Tibial nerve (tissue), 4 donors: ENCODE data around the gene LIPC. TPM values are rescaled to one million over a fixed set of nuclear protein-coding genes. Genes with fewer than 3 reads are reported as not detected.

Source experiments
- DNase-seq, 2 donors: peaks; one replicate each; pipeline ENCODE4 v3.0.0-alpha.2; 2019; ENCODE audit warnings: low spot score in 2 of 2
- H3K27ac ChIP-seq, 4 donors: fragments of 200-600 bp; sonication (generic) in 3 of 4; one replicate each; pipeline ENCODE4 v1.5.1; 2017 to 2019; ENCODE audit warnings: mild to moderate bottlenecking in 1 of 4
- H3K27me3 ChIP-seq, 2 donors: fragments of 200-600 bp; sonication (generic) in 1 of 2; one replicate each; pipeline versions ENCODE4 v1.5.1 to v1.6.0; 2017 to 2019
- H3K36me3 ChIP-seq, 3 donors: fragments of 200-600 bp; sonication (generic); one replicate each; pipeline ENCODE4 v1.5.1; 2018 to 2019
- H3K4me1 ChIP-seq, 4 donors: fragments of 200-600 bp; sonication (generic) in 3 of 4; one replicate each; pipeline ENCODE4 v1.5.1; 2017 to 2019
- H3K4me3 ChIP-seq, 4 donors: fragments of 200-600 bp; sonication (generic) in 3 of 4; one replicate each; pipeline ENCODE4 v1.5.1; 2017 to 2019; ENCODE audit warnings: mild to moderate bottlenecking in 1 of 4, moderate library complexity in 1 of 4
- H3K9me3 ChIP-seq, 4 donors: fragments of 200-600 bp; sonication (generic) in 3 of 4; one replicate each; pipeline ENCODE4 v1.5.1; 2017 to 2019
- CTCF ChIP-seq, 5 experiments: fragments of 200-600 bp in 3 of 5; fragments of 450-650 bp in 2 of 5; sonication (generic) in 3 of 5; IDR thresholded peaks; one replicate each; pipeline ENCODE4 v1.5.1; 2016 to 2019; ENCODE audit warnings: antibody characterized with exemption in 5 of 5, mild to moderate bottlenecking in 3 of 5, moderate library complexity in 2 of 5
- EP300 ChIP-seq, 2 donors: sonication (generic); formaldehyde crosslinking; IDR thresholded peaks; one replicate each; pipeline ENCODE4 v1.6.1; 2017; ENCODE audit warnings: antibody characterized with exemption in 2 of 2, mild to moderate bottlenecking in 1 of 2
- POLR2A ChIP-seq, 2 donors: fragments of 450-650 bp; IDR thresholded peaks; one replicate each; pipeline ENCODE4 v1.6.1; 2017; ENCODE audit warnings: antibody characterized with exemption in 2 of 2, mild to moderate bottlenecking in 2 of 2, moderate library complexity in 2 of 2
- WGBS, 2 donors: methylation state at CpG; one replicate each; pipeline ENCODE4 v1.1.5; 2018; 5-methylcytosine and 5-hydroxymethylcytosine counted together
- total RNA-seq, 4 donors: library from RNA; depleted of rRNA; stranded (reverse); fragments of >200 nt; gene quantifications; one replicate each; pipeline ENCODE4 v1.1.0, GENCODE V29; 2016

LIPC gene
- total RNA-seq, 4 donors from 2014 or later = 11.2 to 18.4 (median 14.7) TPM

GRCh38 chr15:58587486-58587885, 155.7 kb downstream of the LIPC start:
- no peaks in the 10 kb centered on the region for H3K27me3 ChIP-seq
- 91 to 93% methylated on average over 4 of the region's 4 CpGs for WGBS, 2 donors
- DNase-seq = no peak
- no peak overlapping the region for H3K27ac ChIP-seq
- H3K9me3 ChIP-seq = peaks cover 0 to 4% (median 0%) of the 10 kb centered on the region in 4 donors
- H3K4me1 ChIP-seq = no peaks in the 10 kb centered on the region
- no peak overlapping the region for H3K4me3 ChIP-seq
- TF ChIP-seq POLR2A (IDR thresholded peaks at IDR 0.05) (no peak), EP300 (IDR thresholded peaks at IDR 0.05) (no peak), CTCF (IDR thresholded peaks at IDR 0.05) (no peak)
- no peaks in the 10 kb centered on the region for H3K36me3 ChIP-seq

- DNase-seq = no peak
- 75 to 79% methylated on average over 1 of the region's 1 CpG for WGBS, 2 donors
- Histone ChIP-seq H3K27me3 (no peaks in the 10 kb centered on the region), H3K4me3 (no peak overlapping the region), H3K9me3 (peaks cover 0 to 4% (median 0%) of the 10 kb centered on the region in 4 donors), H3K36me3 (peaks cover 0 to under 1% (median 0%) of the 10 kb centered on the region in 3 donors), H3K4me1 (no peaks in the 10 kb centered on the region), H3K27ac (no peak overlapping the region)
- TF ChIP-seq EP300 (IDR thresholded peaks at IDR 0.05) = no peak
- no peak for TF ChIP-seq CTCF (IDR thresholded peaks at IDR 0.05)
- TF ChIP-seq POLR2A (IDR thresholded peaks at IDR 0.05) = no peak
These were observed 156.3 kb downstream of the LIPC start for GRCh38 chr15:58588096-58588495.

GRCh38 chr15:58589047-58589446, 157.3 kb downstream of the LIPC start:
- DNase-seq = no peak
- WGBS, 2 donors = 86 to 96% methylated on average over 3 of the region's 3 CpGs
- TF ChIP-seq EP300 (IDR thresholded peaks at IDR 0.05) = no peak
- H3K27me3 ChIP-seq = no peaks in the 10 kb centered on the region
- no peak overlapping the region for H3K4me3 ChIP-seq
- H3K36me3 ChIP-seq = peaks cover 0 to 10% (median 0%) of the 10 kb centered on the region in 3 donors
- H3K4me1 ChIP-seq = no peaks in the 10 kb centered on the region
- H3K27ac ChIP-seq = no peak overlapping the region
- no peaks in the 10 kb centered on the region for H3K9me3 ChIP-seq

- H3K4me1 ChIP-seq = no peaks in the 10 kb centered on the region
- no peak overlapping the region for H3K4me3 ChIP-seq
- WGBS, 2 donors = 97 to 100% methylated on average over 1 of the region's 1 CpG
- H3K36me3 ChIP-seq = peaks cover 0 to 14% (median 0%) of the 10 kb centered on the region in 3 donors
- DNase-seq = no peak
- H3K27me3 ChIP-seq = no peaks in the 10 kb centered on the region
- no peak for TF ChIP-seq CTCF (IDR thresholded peaks at IDR 0.05)
- TF ChIP-seq POLR2A (IDR thresholded peaks at IDR 0.05) = no peak
- TF ChIP-seq EP300 (IDR thresholded peaks at IDR 0.05) = no peak
- H3K27ac ChIP-seq = no peak overlapping the region
- H3K9me3 ChIP-seq = no peaks in the 10 kb centered on the region
These were observed 158.4 kb downstream of the LIPC start for GRCh38 chr15:58590236-58590635.

DNA sequence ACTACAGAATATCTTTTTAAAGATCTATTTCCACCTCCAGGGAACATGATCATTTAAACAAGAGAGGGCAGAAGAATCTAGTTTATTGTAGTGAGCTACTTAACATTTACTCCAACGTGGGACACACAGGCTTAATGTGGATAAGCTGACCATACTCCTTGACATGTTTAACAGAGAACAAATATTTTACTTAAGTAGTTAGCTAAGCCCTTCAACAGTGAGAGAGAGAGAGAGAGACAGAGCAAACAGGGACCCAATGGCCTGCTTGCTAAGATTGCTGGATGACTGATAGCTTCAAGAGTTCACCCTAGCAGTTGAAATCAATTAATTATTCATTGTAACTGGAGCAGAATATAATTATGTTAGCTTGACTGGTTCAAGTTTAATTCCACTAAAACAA, 159.1 kb downstream of the LIPC start:
- H3K4me1 ChIP-seq = no peaks in the 10 kb centered on the region
- H3K27ac ChIP-seq = no peak overlapping the region
- peaks cover 0 to 14% (median 0%) of the 10 kb centered on the region in 3 donors for H3K36me3 ChIP-seq
- no peak for DNase-seq
- no peaks in the 10 kb centered on the region for H3K27me3 ChIP-seq
- H3K4me3 ChIP-seq = no peak overlapping the region
- TF ChIP-seq CTCF (IDR thresholded peaks at IDR 0.05) (no peak), POLR2A (IDR thresholded peaks at IDR 0.05) (no peak), EP300 (IDR thresholded peaks at IDR 0.05) (no peak)
- 28 to 37% methylated on average over 1 of the region's 1 CpG for whole genome bisulfite sequencing, 2 donors
- no peaks in the 10 kb centered on the region for H3K9me3 ChIP-seq

GRCh38 chr15:58593870-58594269, 162.1 kb downstream of the LIPC start:
- H3K27me3 ChIP-seq = no peaks in the 10 kb centered on the region
- no peak for DNase-seq
- no peaks in the 10 kb centered on the region for H3K9me3 ChIP-seq
- peaks cover 0 to 6% (median 0%) of the 10 kb centered on the region in 4 donors for H3K4me1 ChIP-seq
- WGBS, 2 donors = 85 to 92% methylated on average over 1 of the region's 1 CpG
- H3K36me3 ChIP-seq = peaks cover 0 to 33% (median 10%) of the 10 kb centered on the region in 3 donors
- H3K4me3 ChIP-seq = no peak overlapping the region
- H3K27ac ChIP-seq = no peak overlapping the region
- TF ChIP-seq POLR2A (IDR thresholded peaks at IDR 0.05) = no peak
- no peak for TF ChIP-seq EP300 (IDR thresholded peaks at IDR 0.05)
- TF ChIP-seq CTCF (IDR thresholded peaks at IDR 0.05) = no peak
